Sigmoid colon (tissue), 4 donors: ENCODE results near the gene TRIM25.

Source experiments
- POLR2A ChIP-seq, 2 donors: fragments of 450-650 bp; IDR thresholded peaks; one replicate each; pipeline ENCODE4 v1.6.1; 2016; ENCODE audit warnings: antibody characterized with exemption in 2 of 2, mild to moderate bottlenecking in 2 of 2, moderate library complexity in 2 of 2
- POLR2AphosphoS5 ChIP-seq, 4 donors: sonication (generic); formaldehyde crosslinking; IDR thresholded peaks; one replicate each; pipeline ENCODE4 v1.6.1; 2017; ENCODE audit warnings: antibody characterized with exemption in 4 of 4
- TF ChIP-seq, protein P1 (sequence below), 4 experiments: fragments of 450-650 bp in 3 of 4; fragments of 200-600 bp in 1 of 4; IDR thresholded peaks; one replicate each; pipeline ENCODE4 v1.5.1; 2016 to 2019; ENCODE audit warnings: antibody characterized with exemption in 4 of 4, mild to moderate bottlenecking in 3 of 4, moderate library complexity in 2 of 4

DNA sequence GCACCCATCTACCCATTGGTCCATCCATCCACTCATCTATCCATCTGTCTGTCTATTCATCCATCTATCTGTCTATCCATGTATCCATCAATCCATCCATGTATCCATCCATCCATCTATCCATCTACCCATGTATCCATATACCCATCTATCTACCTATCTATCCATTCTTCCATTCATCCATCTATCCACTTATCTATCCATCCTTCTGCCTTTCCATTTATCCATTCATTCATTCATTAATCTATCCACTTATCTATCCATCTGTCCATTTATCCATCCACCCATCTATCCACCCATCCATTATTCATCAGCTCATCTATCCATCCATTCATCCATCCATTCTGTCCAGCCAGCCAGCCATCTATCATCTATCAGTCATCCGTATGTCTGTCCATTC lies 21.5 kb downstream of the TRIM25 start:
- TF ChIP-seq, protein P1, sequence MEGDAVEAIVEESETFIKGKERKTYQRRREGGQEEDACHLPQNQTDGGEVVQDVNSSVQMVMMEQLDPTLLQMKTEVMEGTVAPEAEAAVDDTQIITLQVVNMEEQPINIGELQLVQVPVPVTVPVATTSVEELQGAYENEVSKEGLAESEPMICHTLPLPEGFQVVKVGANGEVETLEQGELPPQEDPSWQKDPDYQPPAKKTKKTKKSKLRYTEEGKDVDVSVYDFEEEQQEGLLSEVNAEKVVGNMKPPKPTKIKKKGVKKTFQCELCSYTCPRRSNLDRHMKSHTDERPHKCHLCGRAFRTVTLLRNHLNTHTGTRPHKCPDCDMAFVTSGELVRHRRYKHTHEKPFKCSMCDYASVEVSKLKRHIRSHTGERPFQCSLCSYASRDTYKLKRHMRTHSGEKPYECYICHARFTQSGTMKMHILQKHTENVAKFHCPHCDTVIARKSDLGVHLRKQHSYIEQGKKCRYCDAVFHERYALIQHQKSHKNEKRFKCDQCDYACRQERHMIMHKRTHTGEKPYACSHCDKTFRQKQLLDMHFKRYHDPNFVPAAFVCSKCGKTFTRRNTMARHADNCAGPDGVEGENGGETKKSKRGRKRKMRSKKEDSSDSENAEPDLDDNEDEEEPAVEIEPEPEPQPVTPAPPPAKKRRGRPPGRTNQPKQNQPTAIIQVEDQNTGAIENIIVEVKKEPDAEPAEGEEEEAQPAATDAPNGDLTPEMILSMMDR (IDR thresholded peaks at IDR 0.05), result no peak
- no peak for TF ChIP-seq POLR2A (IDR thresholded peaks at IDR 0.05)
- no peak for TF ChIP-seq POLR2AphosphoS5 (IDR thresholded peaks at IDR 0.05)
